ENCODE data around the gene MINDY3. TPM values are rescaled to one million over a fixed set of nuclear protein-coding genes. Genes with fewer than 3 reads are reported as not detected.

The MINDY3 gene
- polyA plus RNA-seq, 1 donor (not counting 4 experiments of a cell fraction or from before 2014, with no cell fraction given) = 22.1 TPM

- H3K4me1 ChIP-seq (ENCODE audit: control insufficient read depth, extremely low read depth, insufficient read depth, low read length) = no peaks in the 10 kb centered on the region
- no peak overlapping the region for H3K27ac ChIP-seq (ENCODE audit: control insufficient read depth, insufficient read depth, low read length)
- DNase-seq (ENCODE audit: low read depth, low spot score) (no peak), FAIRE-seq (no peak)
- H2AFZ ChIP-seq (ENCODE audit: control insufficient read depth, low read length) = no peak overlapping the region
- H3K36me3 ChIP-seq (ENCODE audit: control insufficient read depth in 2 of 2, extremely low read depth in 1 of 2, insufficient read depth in 2 of 2, low read length in 2 of 2) = no peaks in the 10 kb centered on the region
- no peak overlapping the region for H3K4me2 ChIP-seq (ENCODE audit: control insufficient read depth, extremely low read depth, insufficient read depth, low read depth, low read length)
- no peaks in the 10 kb centered on the region for H3K27me3 ChIP-seq (ENCODE audit: control insufficient read depth, extremely low read depth, insufficient read depth, low read length)
- H3K4me3 ChIP-seq (ENCODE audit: control insufficient read depth in 2 of 3, extremely low read depth in 1 of 3, insufficient read depth in 2 of 3, low read depth in 1 of 3, low read length in 3 of 3) = no peak overlapping the region
- TF ChIP-seq EZH2 (IDR thresholded peaks at IDR 0.05; ENCODE audit: low read length) (no peak), CTCF (optimal IDR thresholded peaks at IDR 0.05 in 1 of 3, IDR thresholded peaks at IDR 0.05 in 1 of 3, conservative IDR thresholded peaks at IDR 0.05 in 1 of 3; ENCODE audit: extremely low read depth in 1 of 3, insufficient read depth in 2 of 3, low read length in 3 of 3) (no peak)
- no peaks in the 10 kb centered on the region for H3K9me3 ChIP-seq (ENCODE audit: control insufficient read depth, low read depth, low read length)
- H3K9me1 ChIP-seq (ENCODE audit: control insufficient read depth, extremely low read depth, insufficient read depth, low read length) = no peaks in the 10 kb centered on the region
- dilution Hi-C loops (cut with MboI; ENCODE audit: extremely low pct_ligation_motif_present, low sequenced_read_pairs) = no loop called here
- H3K9ac ChIP-seq (ENCODE audit: control insufficient read depth, extremely low read depth, insufficient read depth, low read length) = no peak overlapping the region
- no peaks in the 10 kb centered on the region for H4K20me1 ChIP-seq (ENCODE audit: control insufficient read depth, extremely low read depth, insufficient read depth, low read length)
- no peaks in the 10 kb centered on the region for H3K79me2 ChIP-seq (ENCODE audit: control insufficient read depth, insufficient read depth, low read length)
These were observed 99.6 kb downstream of the MINDY3 start for GRCh38 chr10:15760681-15761080.

DNA sequence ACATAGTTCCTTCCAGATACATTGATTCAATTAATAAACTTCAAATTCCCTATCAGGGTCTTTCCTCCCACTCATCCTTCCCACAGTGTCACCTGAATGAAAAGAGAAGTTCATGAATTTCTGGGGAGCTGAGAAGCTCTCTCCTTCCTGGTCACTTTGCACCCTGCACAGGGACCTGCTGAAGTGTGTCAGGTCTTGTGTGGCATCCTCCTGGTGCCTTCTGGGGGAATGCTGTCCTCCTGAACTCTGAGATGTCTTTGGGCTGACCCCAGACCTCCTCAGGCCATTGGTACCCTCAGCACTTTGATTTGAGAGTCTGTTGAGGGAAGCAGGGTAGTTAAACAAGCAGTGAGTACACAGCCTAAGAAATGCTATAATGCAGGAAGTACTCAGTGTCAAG is 101.0 kb downstream of the MINDY3 start:
- Histone ChIP-seq H3K9me3 (ENCODE audit: control insufficient read depth, low read depth, low read length) (no peaks in the 10 kb centered on the region), H3K9me1 (ENCODE audit: control insufficient read depth, extremely low read depth, insufficient read depth, low read length) (no peaks in the 10 kb centered on the region), H3K4me1 (ENCODE audit: control insufficient read depth, extremely low read depth, insufficient read depth, low read length) (no peaks in the 10 kb centered on the region), H3K36me3 (ENCODE audit: control insufficient read depth in 2 of 2, extremely low read depth in 1 of 2, insufficient read depth in 2 of 2, low read length in 2 of 2) (no peaks in the 10 kb centered on the region), H4K20me1 (ENCODE audit: control insufficient read depth, extremely low read depth, insufficient read depth, low read length) (no peaks in the 10 kb centered on the region), H3K9ac (ENCODE audit: control insufficient read depth, extremely low read depth, insufficient read depth, low read length) (no peak overlapping the region), H3K27me3 (ENCODE audit: control insufficient read depth, extremely low read depth, insufficient read depth, low read length) (no peaks in the 10 kb centered on the region), H2AFZ (ENCODE audit: control insufficient read depth, low read length) (no peak overlapping the region), H3K4me3 (ENCODE audit: control insufficient read depth in 2 of 3, extremely low read depth in 1 of 3, insufficient read depth in 2 of 3, low read depth in 1 of 3, low read length in 3 of 3) (no peak overlapping the region), H3K4me2 (ENCODE audit: control insufficient read depth, extremely low read depth, insufficient read depth, low read depth, low read length) (no peak overlapping the region), H3K79me2 (ENCODE audit: control insufficient read depth, insufficient read depth, low read length) (no peaks in the 10 kb centered on the region), H3K27ac (ENCODE audit: control insufficient read depth, insufficient read depth, low read length) (no peak overlapping the region)
- dilution Hi-C loops (cut with MboI; ENCODE audit: extremely low pct_ligation_motif_present, low sequenced_read_pairs) = no loop called here
- TF ChIP-seq EZH2 (IDR thresholded peaks at IDR 0.05; ENCODE audit: low read length) (no peak), CTCF (optimal IDR thresholded peaks at IDR 0.05 in 1 of 3, IDR thresholded peaks at IDR 0.05 in 1 of 3, conservative IDR thresholded peaks at IDR 0.05 in 1 of 3; ENCODE audit: extremely low read depth in 1 of 3, insufficient read depth in 2 of 3, low read length in 3 of 3) (no peak)
- no peak for DNase-seq (ENCODE audit: low read depth, low spot score)
- no peak for FAIRE-seq

All from keratinocyte (primary cell).